ENCODE results near the gene SH3RF2.

SH3RF2 gene

GRCh38 chr5:145982572-145983318, 46.4 kb downstream of the SH3RF2 start:
- no peak for TF ChIP-seq CTCF (IDR thresholded peaks at IDR 0.05; ENCODE audit: control extremely low read depth, extremely low read depth, low read depth, missing control alignments)
- ChIA-PET POLR2A (interaction anchor here (0.6 kb wide), 1 partner anchor 897 kb away, joined by 3 read pairs; no protein-coding TSS in a partner anchor), CTCF (interaction anchor here (1.9 kb wide), 1 partner anchor 21 kb away, joined by 5 read pairs; no protein-coding TSS in a partner anchor)
- DNase-seq (ENCODE audit: extremely low spot score) = no peak

- no peak for DNase-seq (ENCODE audit: extremely low spot score)
- ChIA-PET CTCF (interaction anchor here (1.9 kb wide), 1 partner anchor 20 kb away, joined by 5 read pairs; no protein-coding TSS in a partner anchor), POLR2A (interaction anchor here (0.6 kb wide), 1 partner anchor 897 kb away, joined by 3 read pairs; no protein-coding TSS in a partner anchor)
- TF ChIP-seq CTCF (IDR thresholded peaks at IDR 0.05; ENCODE audit: control extremely low read depth, extremely low read depth, low read depth, missing control alignments) = no peak
These were observed 47.1 kb downstream of the SH3RF2 start for GRCh38 chr5:145983446-145983845.

GRCh38 chr5:145984072-145984471, 47.7 kb downstream of the SH3RF2 start:
- no peak for DNase-seq (ENCODE audit: extremely low spot score)
- no peak for TF ChIP-seq CTCF (IDR thresholded peaks at IDR 0.05; ENCODE audit: control extremely low read depth, extremely low read depth, low read depth, missing control alignments)
- ChIA-PET CTCF (interaction anchor here (1.1 to 1.9 kb wide), 2 partner anchors 19 to 22 kb away, joined by 3 to 5 read pairs; no protein-coding TSS in a partner anchor), POLR2A (no interaction called here)

- CTCF ChIA-PET = interaction anchor here (1.3 kb wide), 1 partner anchor 13 kb away, joined by 3 read pairs; no protein-coding TSS in a partner anchor
These were observed 51.5 kb downstream of the SH3RF2 start for GRCh38 chr5:145987856-145988255.

GRCh38 chr5:145988993-145989392, 52.6 kb downstream of the SH3RF2 start:
- TF ChIP-seq CTCF (IDR thresholded peaks at IDR 0.05; ENCODE audit: control extremely low read depth, extremely low read depth, low read depth, missing control alignments) = no peak

More at GRCh38 chr5:145987856-145988255, 51.5 kb downstream of the SH3RF2 start:
- TF ChIP-seq CTCF (IDR thresholded peaks at IDR 0.05; ENCODE audit: control extremely low read depth, extremely low read depth, low read depth, missing control alignments) = no peak
- POLR2A ChIA-PET = no interaction called here
- DNase-seq (ENCODE audit: extremely low spot score) = no peak

GRCh38 chr5:145989428-145989827, 53.0 kb downstream of the SH3RF2 start:
- DNase-seq (ENCODE audit: extremely low spot score) = no peak
- no peak for TF ChIP-seq CTCF (IDR thresholded peaks at IDR 0.05; ENCODE audit: control extremely low read depth, extremely low read depth, low read depth, missing control alignments)
- ChIA-PET POLR2A (no interaction called here), CTCF (interaction anchor here (3.5 kb wide), 1 partner anchor 14 kb away, joined by 10 read pairs; no protein-coding TSS in a partner anchor)

More at GRCh38 chr5:145988993-145989392, 52.6 kb downstream of the SH3RF2 start:
- DNase-seq (ENCODE audit: extremely low spot score) = no peak
- ChIA-PET POLR2A (no interaction called here), CTCF (interaction anchor here (3.5 kb wide), 1 partner anchor 13 kb away, joined by 10 read pairs; no protein-coding TSS in a partner anchor)

Measured in GM10248 (cell line).